A204.1 (cell line): ENCODE results near the gene IL18R1.

ENCODE experiments used
- FAIRE-seq: peaks from 2 replicates; lab custom pipeline; 2012; peaks lifted over from hg19 to GRCh38; lab: Jason Lieb, UNC

Gene IL18R1

GRCh38 chr2:102391565-102391964 is 36.0 kb downstream of the IL18R1 start:
- no peak for FAIRE-seq

GRCh38 chr2:102392096-102392495 is 36.5 kb downstream of the IL18R1 start:
- FAIRE-seq: no peak

- FAIRE-seq: no peak
Measured at GRCh38 chr2:102392942-102393341, 37.3 kb downstream of the IL18R1 start.

GRCh38 chr2:102396012-102396411 is 40.4 kb downstream of the IL18R1 start:
- no peak for FAIRE-seq

- FAIRE-seq: no peak
Measured at GRCh38 chr2:102397209-102397608, 41.6 kb downstream of the IL18R1 start.

- no peak for FAIRE-seq
Measured at GRCh38 chr2:102399499-102400141, 44.0 kb downstream of the IL18R1 start.

GRCh38 chr2:102401456-102401855 is 45.9 kb downstream of the IL18R1 start:
- FAIRE-seq: no peak

GRCh38 chr2:102401865-102402264 is 46.3 kb downstream of the IL18R1 start:
- FAIRE-seq: no peak

- no peak for FAIRE-seq
Measured at GRCh38 chr2:102410952-102411351, 55.4 kb downstream of the IL18R1 start.

- FAIRE-seq: no peak
Measured at GRCh38 chr2:102412199-102412598, 56.6 kb downstream of the IL18R1 start.

- FAIRE-seq: no peak
Measured at GRCh38 chr2:102417946-102418345, 62.4 kb downstream of the IL18R1 start.

- no peak for FAIRE-seq
Measured at GRCh38 chr2:102418421-102418961, 62.9 kb downstream of the IL18R1 start.

- no peak for FAIRE-seq
Measured at GRCh38 chr2:102420290-102420689, 64.7 kb downstream of the IL18R1 start.

GRCh38 chr2:102421890-102422759 is 66.5 kb downstream of the IL18R1 start:
- no peak for FAIRE-seq

GRCh38 chr2:102422910-102423309 is 67.3 kb downstream of the IL18R1 start, which contains the start of gene IL18RAP:
Gene IL18RAP, plus strand, starts transcription at chr2:102423160. Its CDS starts 118 bp downstream, at chr2:102423278.
- FAIRE-seq: no peak

- no peak for FAIRE-seq
Measured at GRCh38 chr2:102423368-102423767, 67.8 kb downstream of the IL18R1 start.

- FAIRE-seq: no peak
Measured at GRCh38 chr2:102424754-102425153, 69.2 kb downstream of the IL18R1 start.

- FAIRE-seq: no peak
Measured at GRCh38 chr2:102425441-102426132, 70.0 kb downstream of the IL18R1 start.

GRCh38 chr2:102427249-102427648 is 71.7 kb downstream of the IL18R1 start:
- no peak for FAIRE-seq

GRCh38 chr2:102428573-102428972 is 73.0 kb downstream of the IL18R1 start:
- no peak for FAIRE-seq

- no peak for FAIRE-seq
Measured at GRCh38 chr2:102432386-102432785, 76.8 kb downstream of the IL18R1 start.

- no peak for FAIRE-seq
Measured at GRCh38 chr2:102433973-102434654, 78.5 kb downstream of the IL18R1 start.
